Mucosa of gallbladder (tissue), 1 donor: ENCODE results near the gene IQSEC1. TPM values are rescaled to one million over a fixed set of nuclear protein-coding genes. Genes with fewer than 3 reads are reported as not detected.

Experiments
- DNase-seq: peaks from one replicate; pipeline ENCODE4 v3.0.0-alpha.2; 2020; ENCODE audit warnings: low spot score
- total RNA-seq: library from RNA; stranded (reverse); gene quantifications from one replicate; pipeline ENCODE4 v1.2.1, GENCODE V29; 2021
- donor health status: DM: no; HTN: no; CAD: no.

Gene IQSEC1
- total RNA-seq, 1 donor from 2014 or later = 49.8 TPM

GRCh38 chr3:12935023-12935860 is 138.0 kb downstream of the IQSEC1 start:
- DNase-seq = no peak

- DNase-seq = no peak
Measured at GRCh38 chr3:12934431-12934830, 138.8 kb downstream of the IQSEC1 start.

DNA sequence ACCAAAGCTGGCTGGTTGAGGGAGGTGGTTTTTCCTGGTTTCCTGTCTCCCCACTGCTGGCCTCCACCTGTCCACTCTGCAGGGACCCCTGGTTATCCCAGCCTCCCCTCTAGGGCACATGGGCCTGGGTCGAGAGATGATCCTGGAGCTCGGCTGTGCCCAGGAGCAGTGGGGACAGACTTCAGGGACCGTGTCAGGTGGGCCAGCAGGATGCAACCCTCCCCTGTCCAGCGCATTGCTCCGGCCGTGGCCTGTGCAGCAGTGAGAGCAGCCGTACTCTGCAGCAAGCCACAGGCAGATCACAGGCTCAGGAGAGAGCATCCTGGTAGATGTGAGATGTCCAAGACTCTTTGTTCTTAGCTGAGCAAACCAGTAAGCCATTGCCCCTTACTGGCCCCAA is 139.3 kb downstream of the IQSEC1 start:
- no peak for DNase-seq

DNA sequence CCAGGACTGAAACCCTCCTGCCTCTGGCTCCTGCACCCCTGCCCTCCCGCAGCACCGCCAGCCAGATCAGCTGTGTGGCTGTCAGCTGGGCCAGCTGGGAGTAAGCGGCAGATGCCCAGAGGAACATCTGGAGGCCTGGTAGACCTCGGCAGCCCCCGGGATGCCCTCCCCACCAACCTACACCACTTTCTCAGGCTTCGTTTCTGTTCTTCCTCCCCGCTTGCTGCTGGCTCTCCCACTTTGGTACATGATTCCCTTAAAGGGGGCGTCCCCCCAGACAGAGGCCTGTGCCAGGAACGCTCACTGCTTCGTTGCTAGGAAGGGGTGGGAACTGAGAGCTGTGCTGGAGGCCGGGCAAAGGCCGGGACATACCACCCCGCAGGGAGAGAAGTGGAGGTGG is 140.5 kb downstream of the IQSEC1 start:
- no peak for DNase-seq

DNA sequence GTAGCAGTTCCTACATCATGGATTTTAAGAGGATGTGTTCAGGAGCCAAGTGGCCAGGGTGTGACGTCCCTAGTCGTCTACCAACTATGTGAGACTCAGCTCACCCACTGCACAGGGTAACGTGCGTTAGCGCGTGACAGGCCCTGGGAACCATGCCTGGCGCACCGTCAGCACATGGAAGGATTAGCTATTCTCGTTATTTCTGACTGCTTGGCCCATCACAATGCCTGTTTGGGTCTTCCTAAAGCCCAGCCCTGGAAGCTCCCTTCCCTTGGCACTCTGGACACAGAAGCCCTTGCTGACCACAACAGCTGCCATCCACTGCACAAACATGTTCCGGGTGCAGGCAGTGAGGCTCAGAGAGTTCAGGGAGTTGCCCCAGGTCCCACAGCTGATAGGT is 140.9 kb downstream of the IQSEC1 start:
- no peak for DNase-seq

GRCh38 chr3:12931273-12931905 is 141.8 kb downstream of the IQSEC1 start:
- no peak for DNase-seq

GRCh38 chr3:12929801-12930200 is 143.4 kb downstream of the IQSEC1 start:
- DNase-seq = no peak

- DNase-seq = no peak
Measured at GRCh38 chr3:12926660-12927059, 146.6 kb downstream of the IQSEC1 start.

GRCh38 chr3:12925648-12926047 is 147.6 kb downstream of the IQSEC1 start:
- DNase-seq = no peak

DNA sequence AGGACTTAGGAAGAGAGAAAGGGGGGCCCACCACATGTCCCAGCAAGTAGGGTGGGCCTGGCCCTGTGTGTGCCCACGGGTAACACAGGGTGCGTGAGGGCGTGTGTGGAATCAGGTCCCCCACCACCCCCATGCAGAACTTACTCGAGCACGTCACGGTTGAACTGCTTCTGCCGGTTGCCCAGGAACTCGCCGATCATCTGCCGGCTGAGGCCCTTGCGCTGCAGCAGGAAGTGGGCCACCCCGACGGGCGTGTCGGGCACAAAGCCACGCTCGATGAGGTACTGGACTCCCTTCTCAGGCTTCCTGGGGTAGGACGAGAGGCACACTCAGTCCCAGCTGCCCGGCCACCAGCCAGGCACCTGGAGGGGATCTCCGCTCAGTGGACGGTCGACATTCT is 148.8 kb downstream of the IQSEC1 start:
- DNase-seq = no peak

DNA sequence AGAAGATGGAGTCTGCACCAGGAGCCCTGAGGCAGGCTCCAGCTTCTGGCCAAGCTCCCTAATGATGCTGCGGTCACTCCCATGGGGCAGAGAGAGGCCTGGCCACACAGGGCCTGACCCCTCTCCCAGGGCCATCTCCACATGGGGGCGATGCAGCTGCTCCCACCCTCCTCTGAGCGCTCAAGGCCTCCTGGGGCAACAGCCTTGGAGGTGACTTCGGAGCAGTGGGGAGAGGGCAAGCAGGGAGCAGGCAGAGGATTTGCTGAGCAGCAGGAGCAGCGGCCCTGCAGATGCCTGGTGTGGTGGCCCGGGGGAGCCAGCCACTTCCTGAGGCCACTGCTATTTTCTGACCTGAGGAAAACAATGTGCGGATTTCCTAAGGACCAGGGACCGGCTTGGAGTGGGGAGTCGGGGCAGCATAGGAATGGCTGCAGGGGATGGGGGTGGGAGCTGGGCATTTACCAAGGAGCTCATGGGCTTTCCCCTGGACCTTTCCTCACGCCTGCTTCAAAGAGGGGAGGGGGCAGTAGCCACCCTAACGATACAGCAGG is 150.3 kb downstream of the IQSEC1 start:
- DNase-seq = no peak

DNA sequence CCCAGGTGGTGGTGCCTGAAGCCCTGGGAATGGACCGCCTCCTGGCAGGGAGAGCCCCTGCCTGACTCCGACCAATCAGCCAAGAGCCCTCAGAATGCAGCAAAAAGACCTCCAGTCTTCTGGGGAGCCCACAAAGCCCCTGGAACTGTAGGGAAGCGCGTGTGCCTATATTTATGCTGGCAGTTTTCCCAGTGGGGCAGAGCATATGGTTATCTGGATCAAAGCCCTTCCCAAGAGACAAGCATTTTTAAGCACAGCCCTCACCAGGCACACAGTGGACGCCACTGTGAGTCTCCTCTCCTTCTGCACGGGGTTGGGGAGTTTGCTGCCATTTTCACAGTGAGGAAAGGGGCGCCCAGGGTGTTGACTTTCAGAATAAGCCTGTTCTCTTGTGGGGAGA is 150.9 kb downstream of the IQSEC1 start:
- no peak for DNase-seq

DNA sequence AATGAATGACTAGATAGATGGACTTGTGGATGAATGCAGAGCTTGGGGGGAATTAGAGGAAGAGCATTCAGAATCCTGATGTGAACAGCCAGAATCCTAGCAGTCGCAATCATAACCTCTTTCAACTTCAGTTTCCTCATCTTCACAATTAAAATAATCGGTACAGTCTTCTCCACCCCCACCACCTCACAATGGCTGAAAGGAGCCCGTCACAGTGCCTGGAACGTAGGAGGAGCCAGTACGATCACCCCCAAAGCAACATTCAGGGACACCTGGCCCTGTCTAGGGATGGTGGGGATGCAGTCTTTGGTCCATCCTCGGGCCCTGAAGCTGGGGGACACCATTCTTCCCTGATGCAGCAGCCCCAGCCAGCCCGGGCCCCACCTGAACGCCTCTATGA is 151.5 kb downstream of the IQSEC1 start:
- DNase-seq = no peak

DNA sequence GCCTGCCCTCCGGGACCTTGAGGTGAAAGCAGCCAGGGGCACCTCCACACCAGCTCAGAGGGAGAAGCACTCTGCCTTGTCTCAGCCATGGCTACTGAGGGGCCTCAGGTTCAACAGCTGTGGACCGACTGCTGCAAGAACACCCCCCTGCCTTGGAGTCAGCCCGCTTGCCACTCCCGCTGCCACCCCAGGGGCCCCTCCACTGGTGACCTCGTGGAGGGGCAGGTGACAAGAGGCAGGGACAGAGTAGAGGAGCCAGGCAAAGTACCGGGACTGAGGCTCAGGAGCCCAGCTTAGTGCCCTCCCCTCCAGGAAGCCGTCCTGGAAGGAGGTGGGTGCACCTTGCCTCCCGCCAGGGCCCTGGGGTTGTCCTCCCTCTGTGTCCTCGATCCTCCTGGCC is 152.3 kb downstream of the IQSEC1 start:
- no peak for DNase-seq

DNA sequence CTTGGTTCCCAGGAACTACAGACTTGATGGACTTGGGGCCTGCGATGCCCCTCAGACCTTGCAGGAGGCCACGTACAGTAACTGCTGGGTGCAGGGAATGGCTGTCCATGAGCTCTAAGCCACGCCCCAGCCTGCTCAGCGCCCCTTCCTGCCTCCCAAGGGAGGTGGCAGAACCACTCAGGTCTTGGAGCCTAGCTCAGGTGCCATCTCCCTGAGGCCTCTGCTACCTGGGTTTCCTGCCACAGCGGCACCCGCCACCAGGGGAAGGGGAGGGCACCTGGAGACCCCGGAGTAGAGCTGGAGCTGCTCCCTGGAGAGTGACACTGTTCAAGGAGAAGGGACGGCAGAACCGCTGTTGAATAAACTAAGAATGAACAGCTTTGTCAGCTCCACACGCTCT is 154.0 kb downstream of the IQSEC1 start:
- no peak for DNase-seq

DNA sequence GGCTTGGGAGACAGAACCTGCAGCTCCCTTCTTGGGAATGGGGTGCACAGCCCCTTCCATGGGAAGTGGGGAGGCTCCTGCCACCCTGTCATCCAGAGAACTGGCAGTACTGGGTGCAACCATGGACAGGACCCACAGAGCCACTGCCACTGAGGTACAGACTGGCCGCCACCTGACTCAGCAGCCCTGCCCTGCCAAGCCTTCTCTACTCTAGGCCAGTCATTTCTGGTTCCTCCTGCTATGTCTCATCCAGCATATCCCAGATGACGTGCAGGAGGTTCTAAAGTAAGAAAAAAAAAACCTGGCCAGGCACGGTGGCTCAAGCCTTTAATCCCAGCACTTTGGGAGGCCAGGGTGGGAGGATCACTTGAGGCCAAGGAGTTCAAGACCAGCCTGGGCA is 155.0 kb downstream of the IQSEC1 start:
- no peak for DNase-seq

GRCh38 chr3:12916159-12916558 is 157.1 kb downstream of the IQSEC1 start:
- DNase-seq = no peak

GRCh38 chr3:12914088-12914487 is 159.1 kb downstream of the IQSEC1 start:
- DNase-seq = no peak

GRCh38 chr3:12911881-12912415 is 161.3 kb downstream of the IQSEC1 start:
- no peak for DNase-seq

- no peak for DNase-seq
Measured at GRCh38 chr3:12910356-12911099, 162.7 kb downstream of the IQSEC1 start.

GRCh38 chr3:12909710-12910109 is 163.5 kb downstream of the IQSEC1 start:
- DNase-seq = no peak

- no peak for DNase-seq
Measured at GRCh38 chr3:12908859-12909258, 164.4 kb downstream of the IQSEC1 start.
